Type B pancreatic cell (in vitro differentiated cells): ENCODE measurements around the gene ADRB2. TPM values are rescaled to one million over a fixed set of nuclear protein-coding genes. Genes with fewer than 3 reads are reported as not detected.

Experiments
- DNase-seq: peaks from one replicate; pipeline ENCODE4 v3.0.0; 2021; ENCODE audit warnings: mixed read lengths; ENCODE audit not compliant: unreplicated experiment; ENCODE audit errors: extremely low spot score
- H3K27ac Mint-ChIP-seq: 2 replicates; pipeline ENCODE4 v1.8.0; 2021; ENCODE audit warnings: mild to moderate bottlenecking, mixed read lengths
- H3K27me3 Mint-ChIP-seq: 2 replicates; pipeline ENCODE4 v1.8.0; 2021; ENCODE audit warnings: mixed read lengths
- H3K36me3 Mint-ChIP-seq: 2 replicates; pipeline ENCODE4 v1.8.0; 2021; ENCODE audit warnings: mixed read lengths
- H3K4me1 Mint-ChIP-seq: one replicate; pipeline ENCODE4 v1.8.0; 2021; ENCODE audit warnings: mixed read lengths; ENCODE audit not compliant: unreplicated experiment
- H3K4me3 Mint-ChIP-seq: 2 replicates; pipeline ENCODE4 v1.8.0; 2021; ENCODE audit warnings: mild to moderate bottlenecking, mixed read lengths
- H3K9me3 Mint-ChIP-seq: 2 replicates; pipeline ENCODE4 v1.8.0; 2021; ENCODE audit warnings: mixed read lengths
- total RNA-seq: library from RNA; stranded (reverse); gene quantifications from 2 replicates; pipeline ENCODE4 v1.2.1, GENCODE V29; 2021; ENCODE audit warnings: low replicate concordance
- TF ChIP-seq, protein P1 (sequence below): fragments of 200-600 bp; sonication (generic); conservative IDR thresholded peaks from 2 replicates; pipeline ENCODE4 v1.5.0; 2021; ENCODE audit warnings: antibody characterized with exemption, mild to moderate bottlenecking

ADRB2 gene
- total RNA-seq, 1 donor from 2014 or later, result 1.3 TPM

DNA sequence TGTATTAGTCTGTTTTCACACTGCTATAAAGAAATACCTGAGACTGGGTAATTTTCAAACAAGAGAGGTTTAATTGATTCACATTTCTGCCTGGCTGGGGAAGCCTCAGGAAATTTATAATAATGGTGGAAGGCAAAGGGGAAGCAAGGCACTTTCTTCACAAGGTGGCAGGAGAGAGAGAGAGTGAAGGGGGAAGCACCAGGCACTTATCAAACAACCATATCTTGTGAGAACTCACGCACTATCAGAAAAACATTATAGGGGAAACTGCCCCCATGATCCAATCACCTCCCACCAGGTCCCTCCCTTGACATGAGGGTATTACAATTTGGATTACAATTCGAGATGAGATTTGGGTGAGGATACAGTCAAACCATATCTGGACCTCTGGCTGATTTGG is 34.7 kb downstream of the ADRB2 start:
- H3K36me3 Mint-ChIP-seq, result no peaks in the 10 kb centered on the region
- no peak for DNase-seq
- no peaks in the 10 kb centered on the region for H3K9me3 Mint-ChIP-seq
- TF ChIP-seq, protein P1, sequence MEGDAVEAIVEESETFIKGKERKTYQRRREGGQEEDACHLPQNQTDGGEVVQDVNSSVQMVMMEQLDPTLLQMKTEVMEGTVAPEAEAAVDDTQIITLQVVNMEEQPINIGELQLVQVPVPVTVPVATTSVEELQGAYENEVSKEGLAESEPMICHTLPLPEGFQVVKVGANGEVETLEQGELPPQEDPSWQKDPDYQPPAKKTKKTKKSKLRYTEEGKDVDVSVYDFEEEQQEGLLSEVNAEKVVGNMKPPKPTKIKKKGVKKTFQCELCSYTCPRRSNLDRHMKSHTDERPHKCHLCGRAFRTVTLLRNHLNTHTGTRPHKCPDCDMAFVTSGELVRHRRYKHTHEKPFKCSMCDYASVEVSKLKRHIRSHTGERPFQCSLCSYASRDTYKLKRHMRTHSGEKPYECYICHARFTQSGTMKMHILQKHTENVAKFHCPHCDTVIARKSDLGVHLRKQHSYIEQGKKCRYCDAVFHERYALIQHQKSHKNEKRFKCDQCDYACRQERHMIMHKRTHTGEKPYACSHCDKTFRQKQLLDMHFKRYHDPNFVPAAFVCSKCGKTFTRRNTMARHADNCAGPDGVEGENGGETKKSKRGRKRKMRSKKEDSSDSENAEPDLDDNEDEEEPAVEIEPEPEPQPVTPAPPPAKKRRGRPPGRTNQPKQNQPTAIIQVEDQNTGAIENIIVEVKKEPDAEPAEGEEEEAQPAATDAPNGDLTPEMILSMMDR, result no peak
- H3K27ac Mint-ChIP-seq, result no peak overlapping the region
- no peaks in the 10 kb centered on the region for H3K4me1 Mint-ChIP-seq
- H3K4me3 Mint-ChIP-seq, result no peak overlapping the region
- H3K27me3 Mint-ChIP-seq, result peaks cover 15% of the 10 kb centered on the region

DNA sequence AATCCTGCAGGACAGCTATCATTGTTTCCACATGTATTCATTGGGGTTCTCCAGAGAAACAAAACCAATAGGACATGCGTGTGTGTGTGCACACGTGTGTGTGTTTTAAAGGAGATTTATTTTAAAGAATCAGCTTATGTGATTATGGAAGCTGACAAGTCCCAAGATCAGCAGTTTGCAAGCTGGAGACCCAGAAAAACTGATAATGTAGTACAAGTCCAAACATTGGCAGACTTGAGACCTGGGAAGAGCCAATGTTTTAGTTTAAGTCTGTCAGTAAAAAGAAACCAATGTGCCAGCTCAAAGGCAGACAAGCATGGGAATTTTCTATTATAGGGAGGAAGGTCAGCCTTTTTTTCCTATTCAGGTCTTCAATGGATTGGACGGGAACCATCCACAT is 35.3 kb downstream of the ADRB2 start:
- DNase-seq, result no peak
- Mint-ChIP-seq H3K27me3 (peaks cover 15% of the 10 kb centered on the region), H3K4me3 (no peak overlapping the region), H3K27ac (no peak overlapping the region), H3K4me1 (no peaks in the 10 kb centered on the region), H3K36me3 (no peaks in the 10 kb centered on the region), H3K9me3 (no peaks in the 10 kb centered on the region)
- TF ChIP-seq, protein P1, result no peak

DNA sequence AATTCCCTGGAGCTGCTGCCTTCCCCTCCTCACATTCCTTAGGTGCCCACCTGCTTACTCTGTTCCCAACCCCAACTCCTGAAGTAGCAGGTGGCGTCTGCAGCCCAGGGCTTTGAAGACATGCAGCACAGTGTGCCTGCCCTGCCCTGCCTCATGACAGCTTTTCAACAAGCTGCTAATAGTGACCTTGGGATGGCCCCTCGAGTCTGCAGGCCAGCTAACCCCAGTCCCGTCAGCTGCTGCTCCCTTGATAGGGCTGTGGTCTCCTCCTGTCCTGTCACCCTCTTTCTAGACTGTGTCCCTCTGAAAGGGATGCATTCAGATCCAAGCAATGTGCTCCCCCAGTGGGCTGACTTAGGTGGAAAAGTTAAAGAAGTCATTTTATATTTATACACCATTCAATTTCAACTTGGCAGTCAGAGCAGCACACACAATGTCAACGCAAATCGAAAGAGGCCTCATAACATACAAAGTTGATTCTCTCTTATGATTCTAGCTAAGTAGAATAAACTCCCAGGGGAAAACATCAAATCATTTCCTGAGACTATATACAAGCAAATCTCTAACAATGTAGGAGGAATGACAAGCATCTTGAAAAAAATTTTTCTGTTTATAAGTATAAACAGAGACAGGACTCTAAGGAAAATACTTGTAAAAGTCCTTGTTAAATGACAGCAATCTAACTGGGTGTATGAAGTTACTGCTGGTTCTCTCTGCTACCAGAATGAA is 37.9 kb downstream of the ADRB2 start:
- no peaks in the 10 kb centered on the region for H3K36me3 Mint-ChIP-seq
- no peaks in the 10 kb centered on the region for H3K4me1 Mint-ChIP-seq
- H3K9me3 Mint-ChIP-seq, result no peaks in the 10 kb centered on the region
- H3K4me3 Mint-ChIP-seq, result no peak overlapping the region
- TF ChIP-seq, protein P1, result no peak
- no peak for DNase-seq
- H3K27me3 Mint-ChIP-seq, result peaks cover 11% of the 10 kb centered on the region
- no peak overlapping the region for H3K27ac Mint-ChIP-seq

DNA sequence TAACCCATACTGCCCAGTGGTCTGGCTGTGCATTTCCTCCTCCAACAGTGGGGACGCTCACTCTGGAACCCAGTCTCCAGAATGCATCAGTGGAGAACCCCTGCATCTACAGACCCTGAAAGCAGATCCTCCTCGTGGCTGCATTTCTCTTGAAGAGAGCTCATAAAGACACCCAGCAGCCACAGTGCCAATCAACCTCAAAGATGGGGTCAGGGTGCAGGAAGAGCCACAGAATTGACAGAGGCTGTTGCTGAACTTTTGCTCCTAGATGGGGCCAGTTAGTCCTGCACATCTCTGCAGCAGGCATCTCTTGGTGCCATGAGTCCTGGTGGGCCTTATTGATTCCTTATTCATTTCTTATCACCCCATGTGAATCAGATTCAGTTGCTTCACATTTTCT is 39.6 kb downstream of the ADRB2 start:
- no peaks in the 10 kb centered on the region for H3K4me1 Mint-ChIP-seq
- peaks cover 9% of the 10 kb centered on the region for H3K27me3 Mint-ChIP-seq

DNA sequence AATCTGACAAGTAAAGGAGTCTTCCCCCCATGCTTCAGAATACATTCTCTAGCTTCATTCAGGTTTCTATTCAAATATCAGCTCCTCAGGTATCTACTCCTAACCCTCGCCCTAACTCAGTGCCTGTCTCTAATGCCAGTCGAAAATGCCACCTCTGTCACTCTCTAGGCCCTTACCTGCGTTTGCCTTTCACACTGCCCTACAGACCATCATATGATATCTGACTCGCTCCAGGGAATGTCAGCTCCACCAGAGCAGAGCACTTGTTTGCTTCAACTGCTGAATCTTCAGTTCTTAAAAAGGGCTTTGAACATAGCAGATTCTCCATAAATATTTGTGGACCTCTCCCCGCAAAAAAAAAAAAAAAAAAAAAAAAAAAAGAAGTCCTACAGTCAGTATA is 46.7 kb downstream of the ADRB2 start:
- H3K4me3 Mint-ChIP-seq, result no peak overlapping the region
- no peaks in the 10 kb centered on the region for H3K36me3 Mint-ChIP-seq
- H3K9me3 Mint-ChIP-seq, result no peaks in the 10 kb centered on the region
- H3K27me3 Mint-ChIP-seq, result peaks cover 5% of the 10 kb centered on the region
- TF ChIP-seq, protein P1, result no peak
- no peak overlapping the region for H3K27ac Mint-ChIP-seq
- no peak for DNase-seq
- H3K4me1 Mint-ChIP-seq, result peaks cover 5% of the 10 kb centered on the region

More for the DNA sequence above, 39.6 kb downstream of the ADRB2 start:
- TF ChIP-seq, protein P1, result no peak
- Mint-ChIP-seq H3K9me3 (no peaks in the 10 kb centered on the region), H3K4me3 (no peak overlapping the region), H3K36me3 (no peaks in the 10 kb centered on the region), H3K27ac (no peak overlapping the region)
- no peak for DNase-seq
